Keratinocyte (primary cell): Measurements from ENCODE around the gene RNF8.

Experiments
- EZH2 ChIP-seq: IDR thresholded peaks from one replicate; pipeline ENCODE4 v1.6.1; 2012; ENCODE audit warnings: inconsistent platforms, mild to moderate bottlenecking, low read length, moderate library complexity
- TF ChIP-seq, protein P1 (sequence below), 3 experiments: IDR thresholded peaks in 1 of 3; conservative IDR thresholded peaks in 1 of 3; optimal IDR thresholded peaks in 1 of 3; 2 replicates in 2 of 3; 3 replicates in 1 of 3; pipeline versions ENCODE3 to v1.5.1; 2011; ENCODE audit warnings: low read length in 3 of 3, mild to moderate bottlenecking in 3 of 3, moderate library complexity in 2 of 3, control low read depth in 1 of 3, inconsistent platforms in 1 of 3; ENCODE audit not compliant: insufficient read depth in 2 of 3; ENCODE audit errors: extremely low read depth in 1 of 3

- TF ChIP-seq, protein P1, sequence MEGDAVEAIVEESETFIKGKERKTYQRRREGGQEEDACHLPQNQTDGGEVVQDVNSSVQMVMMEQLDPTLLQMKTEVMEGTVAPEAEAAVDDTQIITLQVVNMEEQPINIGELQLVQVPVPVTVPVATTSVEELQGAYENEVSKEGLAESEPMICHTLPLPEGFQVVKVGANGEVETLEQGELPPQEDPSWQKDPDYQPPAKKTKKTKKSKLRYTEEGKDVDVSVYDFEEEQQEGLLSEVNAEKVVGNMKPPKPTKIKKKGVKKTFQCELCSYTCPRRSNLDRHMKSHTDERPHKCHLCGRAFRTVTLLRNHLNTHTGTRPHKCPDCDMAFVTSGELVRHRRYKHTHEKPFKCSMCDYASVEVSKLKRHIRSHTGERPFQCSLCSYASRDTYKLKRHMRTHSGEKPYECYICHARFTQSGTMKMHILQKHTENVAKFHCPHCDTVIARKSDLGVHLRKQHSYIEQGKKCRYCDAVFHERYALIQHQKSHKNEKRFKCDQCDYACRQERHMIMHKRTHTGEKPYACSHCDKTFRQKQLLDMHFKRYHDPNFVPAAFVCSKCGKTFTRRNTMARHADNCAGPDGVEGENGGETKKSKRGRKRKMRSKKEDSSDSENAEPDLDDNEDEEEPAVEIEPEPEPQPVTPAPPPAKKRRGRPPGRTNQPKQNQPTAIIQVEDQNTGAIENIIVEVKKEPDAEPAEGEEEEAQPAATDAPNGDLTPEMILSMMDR (optimal IDR thresholded peaks at IDR 0.05 in 1 of 3, IDR thresholded peaks at IDR 0.05 in 1 of 3, conservative IDR thresholded peaks at IDR 0.05 in 1 of 3; ENCODE audit: extremely low read depth in 1 of 3, insufficient read depth in 2 of 3, low read length in 3 of 3): no peak
- no peak for TF ChIP-seq EZH2
These were observed 80.0 kb downstream of the RNF8 start for GRCh38 chr6:37433657-37434271.
